IPS-11a (cell line): ENCODE results near the gene ELK3.

Experiments
- H3K4me3 ChIP-seq: one replicate; pipeline ENCODE4 v1.5.1; 2013; ENCODE audit warnings: low read depth, low read length, control low read depth

ELK3 gene

GRCh38 chr12:96193725-96194575 lies at the start of gene ELK3:
ELK3 (plus strand) TSS chr12:96194375.
- peak within 1 kb of the TSS; percentile 85 for H3K4me3 ChIP-seq

DNA sequence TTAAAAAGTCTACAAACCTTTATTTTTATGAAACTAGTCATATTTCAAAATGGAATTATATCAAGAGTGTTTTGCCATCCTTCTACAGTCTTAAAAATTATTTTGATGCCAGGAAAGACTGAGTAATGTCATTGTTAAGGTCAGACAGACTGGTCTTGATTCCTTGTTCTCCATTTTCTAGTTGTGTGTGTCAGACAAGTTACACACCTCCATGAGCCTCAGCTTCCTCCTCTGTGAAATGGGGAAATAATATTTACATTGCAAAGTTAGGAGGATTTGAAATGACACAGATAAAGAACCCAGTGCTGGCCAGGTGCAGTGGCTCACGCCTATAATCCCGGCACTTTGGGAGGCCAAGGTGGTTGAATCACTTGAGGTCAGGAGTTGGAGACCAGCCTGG lies 47.4 kb upstream of the ELK3 start:
- H3K4me3 ChIP-seq = no peak overlapping the region

GRCh38 chr12:96150442-96150841 lies 43.7 kb upstream of the ELK3 start:
- no peak overlapping the region for H3K4me3 ChIP-seq

DNA sequence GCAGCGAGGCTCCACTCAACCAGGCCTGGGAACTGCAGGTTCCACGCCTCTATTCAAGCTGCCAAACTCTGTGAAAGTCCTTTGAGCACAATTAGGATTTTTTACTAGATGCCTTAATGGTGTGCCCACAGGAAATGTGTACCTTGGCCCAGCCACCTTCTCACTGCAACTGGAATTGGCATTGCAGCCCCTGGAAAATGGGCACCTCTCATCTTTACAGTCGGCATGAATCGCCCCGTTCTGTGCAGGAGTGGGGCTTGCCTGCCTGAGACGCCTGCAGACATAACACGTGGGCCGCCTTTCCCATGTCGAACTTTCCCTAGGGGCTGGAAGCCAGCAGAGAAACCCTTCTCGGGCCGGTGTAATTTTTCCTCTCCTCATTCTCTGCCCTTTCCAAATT lies 42.0 kb upstream of the ELK3 start:
- H3K4me3 ChIP-seq = no peak overlapping the region

DNA sequence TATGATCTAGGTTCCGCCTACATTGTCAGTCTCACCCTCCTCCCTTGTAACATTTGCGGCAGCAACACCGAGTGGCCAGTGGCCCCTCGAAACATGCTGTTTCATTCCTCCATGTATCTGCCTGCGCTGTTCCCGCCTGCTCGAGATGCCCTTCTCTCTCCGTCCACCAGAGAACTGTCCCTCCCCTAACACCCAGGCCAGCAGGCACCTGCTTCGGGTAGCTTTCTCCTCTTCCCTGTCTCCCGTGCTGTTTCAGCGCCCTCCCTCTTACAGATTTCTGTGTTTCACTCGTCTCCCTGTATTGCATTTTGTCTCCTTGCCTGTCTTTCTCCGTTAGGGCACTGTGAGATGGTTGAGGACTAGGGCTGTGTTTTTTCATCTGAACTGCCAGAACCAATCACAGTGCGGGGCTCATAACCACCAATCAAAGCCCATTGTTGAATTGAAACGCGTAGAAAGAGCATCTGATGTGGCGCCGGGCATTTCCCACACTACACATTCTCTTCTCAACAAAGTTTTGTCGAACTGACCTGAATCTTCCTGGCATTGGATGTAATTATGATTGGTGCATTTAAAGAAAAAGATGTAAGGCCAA lies 40.9 kb upstream of the ELK3 start:
- H3K4me3 ChIP-seq = no peak overlapping the region

- no peak overlapping the region for H3K4me3 ChIP-seq
Measured at GRCh38 chr12:96155181-96155580, 39.0 kb upstream of the ELK3 start.

DNA sequence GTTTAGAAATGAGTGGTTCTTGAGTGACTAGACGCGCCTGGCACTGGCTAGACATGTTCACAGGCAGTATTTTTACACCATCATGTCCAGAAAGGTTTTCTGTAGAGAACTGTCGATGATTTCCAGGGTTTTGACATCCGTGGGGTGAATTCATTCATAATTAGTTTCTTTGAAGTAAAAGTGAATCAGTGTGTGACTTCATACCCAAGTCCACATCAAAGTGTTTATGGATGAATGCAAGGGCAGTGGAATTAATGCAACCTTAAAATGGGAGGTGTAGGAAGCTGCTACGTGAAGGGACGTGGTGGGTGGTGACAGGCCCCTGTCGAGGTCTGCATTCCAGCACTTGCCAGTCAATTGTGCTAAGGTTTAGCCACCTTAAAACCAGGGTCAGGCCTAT lies 38.4 kb upstream of the ELK3 start:
- H3K4me3 ChIP-seq = no peak overlapping the region

DNA sequence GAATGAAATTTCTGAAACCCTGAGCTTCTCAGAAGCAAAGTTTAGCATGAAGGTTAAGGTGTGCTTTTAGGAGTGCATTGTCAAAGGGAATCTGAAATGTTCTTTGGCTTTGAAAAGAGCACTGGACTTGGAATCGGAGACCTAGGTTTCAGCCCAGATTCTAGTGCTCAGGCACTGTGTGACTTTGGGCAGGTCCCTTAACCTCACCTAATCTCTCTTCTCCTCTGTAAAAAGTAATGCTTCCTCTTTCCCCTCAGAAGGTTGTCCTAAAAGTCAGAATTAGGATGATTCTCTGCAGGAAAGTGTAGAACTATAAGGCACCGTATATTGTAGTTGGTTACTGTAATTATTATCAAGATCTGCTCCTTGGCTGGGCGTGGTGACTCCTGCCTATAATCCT lies 38.0 kb upstream of the ELK3 start:
- H3K4me3 ChIP-seq = no peak overlapping the region

DNA sequence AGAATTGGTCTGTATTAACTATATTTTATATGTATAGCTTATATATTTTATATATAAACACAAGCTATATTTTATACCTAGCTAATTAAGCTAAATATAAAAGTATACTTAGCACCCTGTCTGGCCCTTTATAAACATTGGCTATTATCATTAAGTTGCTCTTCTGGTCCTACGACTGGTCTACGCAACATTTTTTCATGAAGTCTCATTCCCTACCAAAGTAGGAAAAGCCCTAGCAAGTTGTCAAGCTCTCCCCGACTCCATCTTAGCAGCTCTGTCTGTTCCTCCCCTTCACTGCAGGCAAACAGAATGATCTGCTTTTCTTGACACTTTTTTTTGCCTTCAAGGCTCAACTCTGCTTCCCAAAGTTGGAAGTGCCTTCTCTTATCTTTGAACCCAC lies 36.7 kb upstream of the ELK3 start:
- no peak overlapping the region for H3K4me3 ChIP-seq

- H3K4me3 ChIP-seq = no peak overlapping the region
Measured at GRCh38 chr12:96164951-96165811, 29.0 kb upstream of the ELK3 start.

GRCh38 chr12:96166765-96167164 lies 27.4 kb upstream of the ELK3 start:
- no peak overlapping the region for H3K4me3 ChIP-seq

- H3K4me3 ChIP-seq = no peak overlapping the region
Measured at GRCh38 chr12:96167492-96167891, 26.7 kb upstream of the ELK3 start.

- no peak overlapping the region for H3K4me3 ChIP-seq
Measured at GRCh38 chr12:96170328-96170727, 23.8 kb upstream of the ELK3 start.

DNA sequence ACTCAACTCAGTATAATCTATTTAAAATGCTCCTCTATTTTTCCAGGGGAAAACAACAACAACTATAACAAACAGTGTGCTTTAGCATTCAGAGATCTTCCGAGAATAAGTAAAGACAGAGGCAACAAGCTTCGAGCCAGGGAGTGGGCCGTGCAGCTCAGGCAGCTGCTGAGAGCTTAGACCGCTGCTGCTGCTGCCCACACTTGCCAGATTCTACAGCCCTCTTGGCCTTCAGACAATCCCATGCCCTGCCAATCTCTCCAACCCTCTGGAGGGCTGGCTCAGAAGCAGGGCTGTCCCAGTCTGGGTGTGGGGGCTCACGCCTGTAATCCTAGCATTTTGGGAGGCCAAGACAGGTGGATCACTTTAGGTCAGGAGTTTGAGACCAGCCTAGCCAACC lies 23.4 kb upstream of the ELK3 start:
- no peak overlapping the region for H3K4me3 ChIP-seq

DNA sequence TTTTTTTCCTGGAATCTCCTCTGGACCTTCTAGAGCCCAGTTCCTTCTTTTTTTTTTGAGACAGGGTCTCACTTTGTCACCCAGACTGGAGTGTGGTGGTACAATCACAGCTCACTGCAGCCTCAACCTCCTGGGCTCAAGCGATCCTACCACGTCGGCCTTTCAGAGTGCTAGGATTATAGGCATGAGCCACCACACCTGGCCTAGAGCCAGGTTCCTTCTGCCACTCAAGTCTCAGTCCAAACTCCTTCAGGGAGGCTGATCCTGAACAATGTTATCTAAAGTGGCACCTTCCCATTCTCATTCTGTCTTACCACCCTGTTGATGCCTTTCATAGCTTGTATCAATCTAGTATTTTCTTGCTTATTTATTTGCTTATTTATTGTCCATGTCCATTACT lies 22.3 kb upstream of the ELK3 start:
- no peak overlapping the region for H3K4me3 ChIP-seq

GRCh38 chr12:96172981-96173380 lies 21.2 kb upstream of the ELK3 start:
- H3K4me3 ChIP-seq = no peak overlapping the region

DNA sequence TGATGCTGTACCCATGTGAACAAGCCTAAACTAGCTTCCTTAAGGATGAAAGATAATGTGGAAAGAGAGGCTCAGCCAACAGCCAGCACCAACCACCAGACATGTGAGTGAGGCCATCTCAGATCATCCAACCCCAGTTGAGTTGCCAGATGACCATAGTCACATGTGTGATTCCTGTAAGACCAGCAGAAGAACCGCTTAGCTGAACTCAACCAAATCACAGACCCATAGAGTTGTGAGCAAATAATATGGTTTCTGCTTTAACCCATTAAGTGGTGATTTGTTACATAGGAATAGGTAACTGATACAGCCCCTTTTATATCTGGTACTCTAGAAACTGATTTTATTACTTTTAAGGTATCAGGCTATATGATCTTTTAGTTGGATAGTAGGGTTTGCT lies 17.6 kb upstream of the ELK3 start:
- no peak overlapping the region for H3K4me3 ChIP-seq

DNA sequence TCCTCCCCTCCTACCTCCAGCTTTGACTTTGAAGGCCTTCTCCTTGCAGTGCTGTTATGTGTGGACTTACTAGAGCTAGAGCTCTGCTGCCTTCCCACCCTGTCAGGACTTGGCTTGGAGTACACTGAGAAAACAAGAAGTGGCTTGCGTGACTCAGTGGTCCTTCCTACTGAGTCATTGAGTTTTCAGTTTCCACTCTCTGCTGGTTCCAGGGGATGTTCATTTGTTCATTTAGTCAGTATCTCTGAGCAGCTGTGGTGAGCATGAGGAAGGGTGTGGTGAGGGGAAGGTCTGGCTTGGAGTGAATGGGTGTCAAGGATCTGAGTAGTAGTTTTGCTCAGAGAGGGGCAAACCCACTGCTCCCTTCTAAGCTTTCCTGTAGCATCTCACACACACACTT lies 17.2 kb upstream of the ELK3 start:
- H3K4me3 ChIP-seq = no peak overlapping the region

GRCh38 chr12:96183734-96184370 lies 10.3 kb upstream of the ELK3 start:
- H3K4me3 ChIP-seq = no peak overlapping the region

GRCh38 chr12:96185914-96186313 lies 8.3 kb upstream of the ELK3 start:
- H3K4me3 ChIP-seq = no peak overlapping the region

- no peak overlapping the region for H3K4me3 ChIP-seq
Measured at GRCh38 chr12:96186607-96187301, 7.4 kb upstream of the ELK3 start.
